ENCODE measurements around the gene MARCHF7.

The MARCHF7 gene

GRCh38 chr2:159760326-159760725, 48.0 kb downstream of the MARCHF7 start:
- no peak for DNase-seq

- DNase-seq: no peak
Observed at GRCh38 chr2:159762075-159762474, 49.8 kb downstream of the MARCHF7 start.

Measured in hypothalamus (tissue), 51 donors.